Thyroid gland (tissue), 4 donors: Measurements from ENCODE around the gene AP2B1. TPM values are rescaled to one million over a fixed set of nuclear protein-coding genes. Genes with fewer than 3 reads are reported as not detected.

Source experiments
- DNase-seq, 2 donors: peaks; one replicate each; pipeline ENCODE4 v3.0.0-alpha.2; 2019
- H3K27ac ChIP-seq, 3 donors: fragments of 200-600 bp; sonication (generic); 1 replicate in 2 of 3; 2 replicates in 1 of 3; pipeline ENCODE4 v1.5.1; 2016 to 2019; ENCODE audit warnings: mild to moderate bottlenecking in 1 of 3, moderate library complexity in 1 of 3
- H3K27me3 ChIP-seq: fragments of 200-600 bp; sonication (generic); one replicate; pipeline ENCODE4 v1.5.1; 2019
- H3K36me3 ChIP-seq, 2 donors: fragments of 200-600 bp; sonication (generic); one replicate each; pipeline ENCODE4 v1.5.1; 2016 to 2019
- H3K4me1 ChIP-seq, 2 donors: fragments of 200-600 bp; sonication (generic); one replicate each; pipeline ENCODE4 v1.5.1; 2017 to 2019
- H3K4me3 ChIP-seq, 3 donors: fragments of 200-600 bp; sonication (generic); replicated peaks in 1 of 3; 1 replicate in 2 of 3; 2 replicates in 1 of 3; pipeline ENCODE4 v1.5.1; 2016; ENCODE audit warnings: mild to moderate bottlenecking in 1 of 3
- H3K9me3 ChIP-seq: fragments of 200-600 bp; sonication (generic); one replicate; pipeline ENCODE4 v1.5.1; 2017
- POLR2A ChIP-seq, 2 donors: fragments of 450-650 bp; IDR thresholded peaks; one replicate each; pipeline ENCODE4 v1.6.1; 2017; ENCODE audit warnings: antibody characterized with exemption in 2 of 2, mild to moderate bottlenecking in 2 of 2, moderate library complexity in 1 of 2
- WGBS, 2 donors: methylation state at CpG; one replicate each; pipeline ENCODE4 v1.1.5; 2017; 5-methylcytosine and 5-hydroxymethylcytosine counted together
- intact Hi-C: fragments of 100-400 bp; cut with DNase I; formaldehyde crosslinking; loops from one replicate; pipeline ENCODE4 v1.15.1; 2023
- total RNA-seq, 4 donors: library from RNA; depleted of rRNA; stranded (reverse); fragments of >200 nt; gene quantifications; one replicate each; pipeline ENCODE4 v1.2.3, GENCODE V29; 2016
- TF ChIP-seq, protein P1 (sequence below), 6 experiments: fragments of 200-600 bp in 3 of 6; fragments of 450-650 bp in 3 of 6; sonication (generic) in 3 of 6; IDR thresholded peaks; one replicate each; pipeline ENCODE4 v1.5.1; 2016 to 2019; ENCODE audit warnings: antibody characterized with exemption in 6 of 6, mild to moderate bottlenecking in 2 of 6, inconsistent platforms in 1 of 6, moderate library complexity in 1 of 6

AP2B1 gene
- total RNA-seq, 4 donors from 2014 or later, result 105 to 162 (median 122) TPM

DNA sequence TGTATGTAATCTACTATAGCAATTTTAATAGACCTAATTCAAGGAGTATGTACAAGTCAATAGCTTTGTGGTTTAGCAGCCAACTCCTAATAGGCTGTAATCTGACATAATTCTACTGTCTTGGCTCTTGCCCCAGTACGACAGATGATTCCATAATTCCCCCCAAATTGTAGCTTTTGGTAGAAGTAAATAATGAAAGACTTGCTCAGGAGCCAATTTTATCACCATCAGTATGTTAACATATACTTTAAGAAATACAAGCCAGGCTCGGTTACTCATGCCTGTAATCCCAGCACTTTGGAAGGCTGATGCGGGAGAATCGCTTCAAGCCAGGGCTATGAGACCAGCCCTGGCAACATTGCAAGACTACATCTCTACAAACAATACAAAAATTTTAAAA is 53.9 kb downstream of the AP2B1 start:
- WGBS, 2 donors, result 96 to 99% methylated on average over 4 of the region's 4 CpGs
- H3K36me3 ChIP-seq, result peaks cover 45 to 51% of the 10 kb centered on the region in 2 donors

DNA sequence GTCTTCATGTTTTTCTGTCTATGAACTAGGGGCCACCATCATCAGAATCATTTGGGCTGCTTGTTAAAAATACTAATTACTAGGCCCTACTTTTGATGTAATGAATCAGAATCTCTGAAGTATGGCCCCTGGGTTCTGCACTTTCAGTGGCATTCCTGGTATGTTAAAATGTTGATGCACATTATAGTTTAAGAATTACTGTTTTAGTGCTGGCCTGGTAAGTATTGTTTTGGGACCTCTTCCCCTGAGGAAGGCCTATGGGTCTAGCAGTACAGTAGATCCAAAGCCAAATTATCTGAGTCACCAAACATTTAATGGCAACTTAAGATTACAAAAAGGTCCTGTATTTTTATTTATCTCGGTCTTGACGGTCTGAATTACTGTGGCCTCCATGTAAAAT is 58.8 kb downstream of the AP2B1 start:
- no peak overlapping the region for H3K27ac ChIP-seq
- H3K4me1 ChIP-seq, result no peaks in the 10 kb centered on the region
- 48 to 50% methylated on average over 2 of the region's 2 CpGs for WGBS, 2 donors
- H3K27me3 ChIP-seq, result no peaks in the 10 kb centered on the region
- no peak overlapping the region for H3K4me3 ChIP-seq
- H3K36me3 ChIP-seq, result peaks cover 15 to 25% of the 10 kb centered on the region in 2 donors
- TF ChIP-seq, protein P1, sequence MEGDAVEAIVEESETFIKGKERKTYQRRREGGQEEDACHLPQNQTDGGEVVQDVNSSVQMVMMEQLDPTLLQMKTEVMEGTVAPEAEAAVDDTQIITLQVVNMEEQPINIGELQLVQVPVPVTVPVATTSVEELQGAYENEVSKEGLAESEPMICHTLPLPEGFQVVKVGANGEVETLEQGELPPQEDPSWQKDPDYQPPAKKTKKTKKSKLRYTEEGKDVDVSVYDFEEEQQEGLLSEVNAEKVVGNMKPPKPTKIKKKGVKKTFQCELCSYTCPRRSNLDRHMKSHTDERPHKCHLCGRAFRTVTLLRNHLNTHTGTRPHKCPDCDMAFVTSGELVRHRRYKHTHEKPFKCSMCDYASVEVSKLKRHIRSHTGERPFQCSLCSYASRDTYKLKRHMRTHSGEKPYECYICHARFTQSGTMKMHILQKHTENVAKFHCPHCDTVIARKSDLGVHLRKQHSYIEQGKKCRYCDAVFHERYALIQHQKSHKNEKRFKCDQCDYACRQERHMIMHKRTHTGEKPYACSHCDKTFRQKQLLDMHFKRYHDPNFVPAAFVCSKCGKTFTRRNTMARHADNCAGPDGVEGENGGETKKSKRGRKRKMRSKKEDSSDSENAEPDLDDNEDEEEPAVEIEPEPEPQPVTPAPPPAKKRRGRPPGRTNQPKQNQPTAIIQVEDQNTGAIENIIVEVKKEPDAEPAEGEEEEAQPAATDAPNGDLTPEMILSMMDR (IDR thresholded peaks at IDR 0.05), result no peak
- no peak for TF ChIP-seq POLR2A (IDR thresholded peaks at IDR 0.05)
- intact Hi-C loops, result no loop called here
- DNase-seq, result no peak
- no peaks in the 10 kb centered on the region for H3K9me3 ChIP-seq

More for the DNA sequence above, 53.9 kb downstream of the AP2B1 start:
- H3K9me3 ChIP-seq, result no peaks in the 10 kb centered on the region
- intact Hi-C loops, result no loop called here
- no peaks in the 10 kb centered on the region for H3K4me1 ChIP-seq
- no peak overlapping the region for H3K27ac ChIP-seq
- DNase-seq, result no peak
- H3K4me3 ChIP-seq, result no peak overlapping the region
- TF ChIP-seq, protein P1 (IDR thresholded peaks at IDR 0.05), result no peak
- TF ChIP-seq POLR2A (IDR thresholded peaks at IDR 0.05), result no peak
- no peaks in the 10 kb centered on the region for H3K27me3 ChIP-seq

- no peaks in the 10 kb centered on the region for H3K9me3 ChIP-seq
- 95 to 98% methylated on average over 1 of the region's 1 CpG for WGBS, 2 donors
- no peak overlapping the region for H3K27ac ChIP-seq
- intact Hi-C loops, result no loop called here
- H3K27me3 ChIP-seq, result no peaks in the 10 kb centered on the region
- H3K36me3 ChIP-seq, result peaks cover 0 to 5% of the 10 kb centered on the region in 2 donors
- H3K4me1 ChIP-seq, result no peaks in the 10 kb centered on the region
- H3K4me3 ChIP-seq, result no peak overlapping the region
- no peak for TF ChIP-seq POLR2A (IDR thresholded peaks at IDR 0.05)
- TF ChIP-seq, protein P1 (IDR thresholded peaks at IDR 0.05), result no peak
- no peak for DNase-seq
Observed at GRCh38 chr17:35651467-35651866, 64.3 kb downstream of the AP2B1 start.

- 84 to 93% methylated on average over 12 of the region's 12 CpGs for WGBS, 2 donors
- Histone ChIP-seq H3K27ac (no peak overlapping the region), H3K27me3 (no peaks in the 10 kb centered on the region), H3K36me3 (peaks cover 0 to 9% of the 10 kb centered on the region in 2 donors), H3K4me3 (no peak overlapping the region), H3K4me1 (no peaks in the 10 kb centered on the region), H3K9me3 (no peaks in the 10 kb centered on the region)
- TF ChIP-seq, protein P1 (IDR thresholded peaks at IDR 0.05), result no peak
- no peak for TF ChIP-seq POLR2A (IDR thresholded peaks at IDR 0.05)
- no peak for DNase-seq
- intact Hi-C loops, result no loop called here
Observed at GRCh38 chr17:35653619-35654361, 66.7 kb downstream of the AP2B1 start.

DNA sequence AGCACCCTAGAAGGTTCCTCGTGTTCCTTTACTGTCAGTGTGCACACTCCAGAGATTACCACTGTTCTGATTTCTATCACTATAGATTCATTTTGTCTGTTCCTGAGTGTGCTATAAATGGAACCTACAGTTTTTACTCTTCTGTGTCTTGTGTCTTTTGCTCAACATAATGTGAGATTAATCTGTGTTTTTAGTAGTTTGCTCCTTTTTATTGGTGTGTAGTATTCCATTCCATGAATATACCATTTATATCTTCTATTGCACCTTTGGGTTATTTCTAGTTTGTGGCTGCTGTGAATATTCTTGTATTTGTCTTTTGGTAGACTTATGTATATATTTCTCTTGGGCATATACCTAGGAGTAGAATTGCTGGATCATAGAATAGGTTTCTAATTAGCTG is 68.2 kb downstream of the AP2B1 start:
- Histone ChIP-seq H3K27ac (no peak overlapping the region), H3K36me3 (peaks cover 0 to 8% of the 10 kb centered on the region in 2 donors), H3K4me1 (no peaks in the 10 kb centered on the region), H3K27me3 (no peaks in the 10 kb centered on the region), H3K9me3 (no peaks in the 10 kb centered on the region), H3K4me3 (no peak overlapping the region)
- no peak for DNase-seq
- 98 to 100% methylated on average over 1 of the region's 1 CpG for WGBS, 2 donors
- intact Hi-C loops, result no loop called here
- TF ChIP-seq, protein P1 (IDR thresholded peaks at IDR 0.05), result no peak
- TF ChIP-seq POLR2A (IDR thresholded peaks at IDR 0.05), result no peak
